ENCODE results near the gene COQ8A. TPM values are rescaled to one million over a fixed set of nuclear protein-coding genes. Genes with fewer than 3 reads are reported as not detected.

COQ8A gene
- total and polyA plus RNA-seq, 10 of the 15 experiments (the other 5 are each of a cell fraction or from before 2014, with no cell fraction given): 0.72 to 24.8 (median 12.1) TPM

GRCh38 chr1:226973371-226973897, 33.3 kb downstream of the COQ8A start:
- no peaks in the 10 kb centered on the region for H3K4me1 ChIP-seq (ENCODE audit: control insufficient read depth, insufficient read depth, low read length)
- ChIA-PET RAD21 (ENCODE audit: unreplicated experiment) (no interaction called here), CTCF (no interaction called here), POLR2A (no interaction called here), SMC1A (ENCODE audit: uncharacterized antibody, unreplicated experiment) (no interaction called here)
- H3K9me3 ChIP-seq (replicated peaks; ENCODE audit: control insufficient read depth, insufficient read depth, low read length): peaks cover 1% of the 10 kb centered on the region; the same call in 2 of the 3 replicates
- no TSS peak for BruUV-seq (replicated peaks)
- no peak overlapping the region for H3K4me2 ChIP-seq (ENCODE audit: control insufficient read depth, insufficient read depth)
- no peak overlapping the region for H3K9ac ChIP-seq (ENCODE audit: control insufficient read depth, insufficient read depth, low read length)
- TF ChIP-seq EGR1 (IDR thresholded peaks at IDR 0.05; ENCODE audit: borderline replicate concordance in 1 of 2, low read depth in 2 of 2, low read length in 2 of 2) (no peak), YBX1 (IDR thresholded peaks at IDR 0.05) (no peak), SUZ12 (IDR thresholded peaks at IDR 0.05; ENCODE audit: unreplicated experiment) (no peak), GABPA (IDR thresholded peaks at IDR 0.05; ENCODE audit: low read depth) (no peak), MTA2 (IDR thresholded peaks at IDR 0.05; ENCODE audit: low read depth) (no peak), TARDBP (IDR thresholded peaks at IDR 0.05; ENCODE audit: borderline replicate concordance) (no peak), SUPT20H (IDR thresholded peaks at IDR 0.05; ENCODE audit: borderline replicate concordance, control insufficient read depth, low read depth, low read length) (no peak), FOXM1 (IDR thresholded peaks at IDR 0.05; ENCODE audit: low read depth, low read length) (no peak), SRF (IDR thresholded peaks at IDR 0.05; ENCODE audit: low read depth in 2 of 2, low read length in 2 of 2) (no peak), IRF5 (IDR thresholded peaks at IDR 0.05; ENCODE audit: borderline replicate concordance) (no peak), E2F8 (IDR thresholded peaks at IDR 0.05; ENCODE audit: low read depth, partially characterized antibody) (no peak), NFXL1 (IDR thresholded peaks at IDR 0.05; ENCODE audit: borderline replicate concordance) (no peak), SMC3 (IDR thresholded peaks at IDR 0.05; ENCODE audit: borderline replicate concordance, low read length) (no peak), PKNOX1 (IDR thresholded peaks at IDR 0.05) (no peak), NKRF (conservative IDR thresholded peaks at IDR 0.05) (no peak), NRF1 (conservative IDR thresholded peaks at IDR 0.05; ENCODE audit: low read depth, low read length) (no peak)
- intact Hi-C loops (cut with micrococcal nuclease; ENCODE audit: unreplicated experiment) (no loop called here), in situ Hi-C loops (cut with MboI) (no loop called here)
- H2AFZ ChIP-seq (ENCODE audit: control insufficient read depth, low read depth, low read length): no peak overlapping the region
- H3K27ac ChIP-seq (ENCODE audit: control insufficient read depth, insufficient read depth): no peak overlapping the region
- no peaks in the 10 kb centered on the region for H3K79me2 ChIP-seq (ENCODE audit: control insufficient read depth, insufficient read depth, low read length)
- H3K27me3 ChIP-seq (replicated peaks in 1 of 2; ENCODE audit: control insufficient read depth in 2 of 2, insufficient read depth in 2 of 2, low read length in 1 of 2): no peaks in the 10 kb centered on the region
- WGBS (ENCODE audit: insufficient coverage, insufficient replicate concordance, low lambda C conversion rate, missing lambda C conversion rate): 80% methylated on average over 5 of the region's 5 CpGs
- no peak for DNase-seq (ENCODE audit: low read depth, low spot score)
- H3K4me3 ChIP-seq: no peak overlapping the region
- H3K36me3 ChIP-seq (ENCODE audit: control insufficient read depth in 2 of 2, insufficient read depth in 2 of 2, low read length in 1 of 2): no peaks in the 10 kb centered on the region
- no peak for ATAC-seq
- FAIRE-seq: no peak
- H4K20me1 ChIP-seq (ENCODE audit: control insufficient read depth, insufficient read depth): no peaks in the 10 kb centered on the region

Data from GM12878 (cell line).